Esophagus muscularis mucosa (tissue), 4 donors: ENCODE measurements around the gene AGFG2. TPM values are rescaled to one million over a fixed set of nuclear protein-coding genes. Genes with fewer than 3 reads are reported as not detected.

Experiments used
- DNase-seq: peaks from one replicate; pipeline ENCODE4 v3.0.0-alpha.2; 2017; ENCODE audit errors: extremely low spot score
- H3K27ac ChIP-seq, 4 donors: fragments of 200-600 bp; sonication (generic); replicated peaks in 1 of 4; 1 replicate in 3 of 4; 2 replicates in 1 of 4; pipeline ENCODE4 v1.5.1; 2016 to 2019; ENCODE audit warnings: mild to moderate bottlenecking in 1 of 4
- H3K27me3 ChIP-seq, 4 donors: fragments of 200-600 bp; sonication (generic); one replicate each; pipeline versions ENCODE4 v1.5.1 to v1.6.0; 2016 to 2019
- H3K36me3 ChIP-seq, 4 donors: fragments of 200-600 bp; sonication (generic); one replicate each; pipeline ENCODE4 v1.5.1; 2016 to 2019
- H3K4me1 ChIP-seq, 4 donors: fragments of 200-600 bp; sonication (generic); one replicate each; pipeline ENCODE4 v1.5.1; 2016 to 2019
- H3K4me3 ChIP-seq, 4 donors: fragments of 200-600 bp; sonication (generic); 1 replicate in 2 of 4; 2 replicates in 2 of 4; pipeline ENCODE4 v1.5.1; 2016 to 2019; ENCODE audit warnings: mild to moderate bottlenecking in 4 of 4, moderate library complexity in 1 of 4
- H3K9me3 ChIP-seq, 4 donors: fragments of 200-600 bp; sonication (generic); 1 replicate in 3 of 4; 2 replicates in 1 of 4; pipeline ENCODE4 v1.5.1; 2016 to 2019
- CTCF ChIP-seq, 3 experiments: fragments of 200-600 bp in 2 of 3; fragments of 450-650 bp in 1 of 3; sonication (generic) in 2 of 3; IDR thresholded peaks; one replicate each; pipeline ENCODE4 v1.5.1; 2017 to 2019; ENCODE audit warnings: antibody characterized with exemption in 3 of 3, mild to moderate bottlenecking in 2 of 3, moderate library complexity in 1 of 3
- EP300 ChIP-seq: sonication (generic); formaldehyde crosslinking; IDR thresholded peaks from one replicate; pipeline ENCODE4 v1.6.1; 2017; ENCODE audit warnings: antibody characterized with exemption
- POLR2A ChIP-seq: fragments of 450-650 bp; IDR thresholded peaks from one replicate; pipeline ENCODE4 v1.6.1; 2017; ENCODE audit warnings: antibody characterized with exemption, moderate library complexity, mild to moderate bottlenecking, low read depth
- POLR2AphosphoS5 ChIP-seq, 2 donors: sonication (generic); formaldehyde crosslinking; IDR thresholded peaks; one replicate each; pipeline ENCODE4 v1.6.1; 2017; ENCODE audit warnings: antibody characterized with exemption in 2 of 2
- WGBS: methylation state at CpG from one replicate; pipeline ENCODE4 v1.1.5; 2018; 5-methylcytosine and 5-hydroxymethylcytosine counted together
- intact Hi-C: fragments of 100-400 bp; cut with DNase I; formaldehyde crosslinking; loops from one replicate; pipeline ENCODE4 v1.15.1; 2023
- total RNA-seq, 4 donors: library from RNA; depleted of rRNA; stranded (reverse); fragments of >200 nt; gene quantifications; one replicate each; pipeline versions ENCODE4 v1.1.0 to v1.2.1, GENCODE V29; 2016

AGFG2 gene
- total RNA-seq, 4 donors from 2014 or later: 31.6 to 79.6 (median 35.1) TPM

- no peak for DNase-seq
- Histone ChIP-seq H3K36me3 (peaks cover 0 to 9% (median 2%) of the 10 kb centered on the region in 4 donors), H3K27ac (no peak overlapping the region), H3K4me1 (peaks cover 19 to 28% (median 25%) of the 10 kb centered on the region in 4 donors), H3K9me3 (no peaks in the 10 kb centered on the region), H3K27me3 (no peaks in the 10 kb centered on the region), H3K4me3 (no peak overlapping the region)
- TF ChIP-seq EP300 (no peak), CTCF (IDR thresholded peaks at IDR 0.05) (no peak), POLR2A (no peak), POLR2AphosphoS5 (IDR thresholded peaks at IDR 0.05) (no peak)
- WGBS: 97% methylated on average over 5 of the region's 5 CpGs
- intact Hi-C loops: loop anchor here (5.0 to 10.0 kb wide), 2 partner anchors 62 to 245 kb away; partner anchors contain the start of genes GNB2 and SLC12A9
Measured at GRCh38 chr7:100609958-100610357, 71.0 kb downstream of the AGFG2 start.

- DNase-seq: peak; percentile 100
- WGBS: 0% methylated on average over 33 of the region's 61 CpGs
- Histone ChIP-seq H3K9me3 (no peaks in the 10 kb centered on the region), H3K4me1 (peaks cover 14 to 17% (median 14%) of the 10 kb centered on the region in 4 donors), H3K4me3 (peak within 1 kb of the TSS; percentile 65 to 83 (median 74)), H3K27ac (peak within 1 kb of the TSS; percentile 91 to 95 (median 92)), H3K36me3 (peaks cover 0 to 19% (median 8%) of the 10 kb centered on the region in 4 donors), H3K27me3 (no peaks in the 10 kb centered on the region)
- intact Hi-C loops: loop anchor here (5.0 kb wide), 1 partner anchor 60 kb away; the partner anchor contains the start of gene GNB2
- TF ChIP-seq CTCF (IDR thresholded peaks at IDR 0.05) (peak in 1 of 3 experiments; percentile 13), POLR2A (peak; percentile 87), EP300 (no peak), POLR2AphosphoS5 (IDR thresholded peaks at IDR 0.05) (peak; percentile 77 to 93)
Measured at GRCh38 chr7:100611983-100612729, 73.2 kb downstream of the AGFG2 start, which contains the start of gene MOSPD3. TSS of gene MOSPD3 (plus strand) at chr7:100612540. CDS start at chr7:100612792, 252 bp downstream.

GRCh38 chr7:100612730-100613390, 73.9 kb downstream of the AGFG2 start:
- H3K27me3 ChIP-seq: no peaks in the 10 kb centered on the region
- peaks cover 14 to 17% (median 14%) of the 10 kb centered on the region in 4 donors for H3K4me1 ChIP-seq
- no peaks in the 10 kb centered on the region for H3K9me3 ChIP-seq
- peaks cover 0 to 20% (median 8%) of the 10 kb centered on the region in 4 donors for H3K36me3 ChIP-seq
- TF ChIP-seq POLR2A (no peak), EP300 (no peak)
- 7% methylated on average over 12 of the region's 29 CpGs for WGBS
- peak overlapping the region; percentile 65 to 83 (median 74) for H3K4me3 ChIP-seq
- DNase-seq: no peak
- intact Hi-C loops: loop anchor here (5.0 kb wide), 1 partner anchor 59 kb away; the partner anchor contains the start of gene GNB2
- peak overlapping the region; percentile 91 to 95 (median 92) for H3K27ac ChIP-seq

GRCh38 chr7:100613412-100614175, 74.6 kb downstream of the AGFG2 start:
- Histone ChIP-seq H3K36me3 (peaks cover 0 to 23% (median 8%) of the 10 kb centered on the region in 4 donors), H3K27me3 (no peaks in the 10 kb centered on the region), H3K4me1 (peaks cover 14 to 17% (median 14%) of the 10 kb centered on the region in 4 donors), H3K4me3 (peak overlapping the region; percentile 65 to 83 (median 74)), H3K9me3 (no peaks in the 10 kb centered on the region), H3K27ac (no peak overlapping the region)
- DNase-seq: no peak
- 92% methylated on average over 13 of the region's 13 CpGs for WGBS
- intact Hi-C loops: loop anchor here (5.0 kb wide), 1 partner anchor 59 kb away; the partner anchor contains the start of gene GNB2
- TF ChIP-seq EP300: no peak
- no peak for TF ChIP-seq POLR2A
- TF ChIP-seq CTCF (IDR thresholded peaks at IDR 0.05): no peak
- TF ChIP-seq POLR2AphosphoS5 (IDR thresholded peaks at IDR 0.05): no peak
